ENCODE results near the gene KYNU. TPM values are rescaled to one million over a fixed set of nuclear protein-coding genes. Genes with fewer than 3 reads are reported as not detected.

The KYNU gene
- total and polyA plus RNA-seq, 2 of the 13 experiments (the other 11 are each of a cell fraction or from before 2014, with no cell fraction given): 21.9 to 68.6 TPM

DNA sequence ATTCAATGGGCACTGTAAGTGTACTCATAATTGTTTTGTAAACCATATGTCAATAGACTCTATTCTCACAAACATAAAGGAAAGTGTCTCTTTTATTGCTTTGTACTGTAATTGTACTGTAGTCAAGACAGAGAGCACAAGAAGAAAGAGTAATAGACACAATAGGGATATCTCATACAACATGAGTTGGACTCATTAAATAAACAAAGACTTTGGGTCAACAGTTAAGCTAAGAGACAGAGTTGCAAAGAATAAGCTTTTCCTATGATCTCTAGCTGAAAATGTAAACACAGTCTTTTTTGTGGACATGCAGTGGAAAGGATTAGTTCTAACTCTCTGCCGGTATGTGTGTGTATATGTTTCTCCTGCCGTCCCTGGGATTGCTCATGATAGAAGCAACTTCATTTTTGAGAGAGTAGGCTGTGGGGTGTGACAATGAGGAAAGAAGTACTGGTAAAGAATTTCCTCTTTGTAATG, 13.9 kb upstream of the KYNU start (continued):
- TF ChIP-seq, protein P1, sequence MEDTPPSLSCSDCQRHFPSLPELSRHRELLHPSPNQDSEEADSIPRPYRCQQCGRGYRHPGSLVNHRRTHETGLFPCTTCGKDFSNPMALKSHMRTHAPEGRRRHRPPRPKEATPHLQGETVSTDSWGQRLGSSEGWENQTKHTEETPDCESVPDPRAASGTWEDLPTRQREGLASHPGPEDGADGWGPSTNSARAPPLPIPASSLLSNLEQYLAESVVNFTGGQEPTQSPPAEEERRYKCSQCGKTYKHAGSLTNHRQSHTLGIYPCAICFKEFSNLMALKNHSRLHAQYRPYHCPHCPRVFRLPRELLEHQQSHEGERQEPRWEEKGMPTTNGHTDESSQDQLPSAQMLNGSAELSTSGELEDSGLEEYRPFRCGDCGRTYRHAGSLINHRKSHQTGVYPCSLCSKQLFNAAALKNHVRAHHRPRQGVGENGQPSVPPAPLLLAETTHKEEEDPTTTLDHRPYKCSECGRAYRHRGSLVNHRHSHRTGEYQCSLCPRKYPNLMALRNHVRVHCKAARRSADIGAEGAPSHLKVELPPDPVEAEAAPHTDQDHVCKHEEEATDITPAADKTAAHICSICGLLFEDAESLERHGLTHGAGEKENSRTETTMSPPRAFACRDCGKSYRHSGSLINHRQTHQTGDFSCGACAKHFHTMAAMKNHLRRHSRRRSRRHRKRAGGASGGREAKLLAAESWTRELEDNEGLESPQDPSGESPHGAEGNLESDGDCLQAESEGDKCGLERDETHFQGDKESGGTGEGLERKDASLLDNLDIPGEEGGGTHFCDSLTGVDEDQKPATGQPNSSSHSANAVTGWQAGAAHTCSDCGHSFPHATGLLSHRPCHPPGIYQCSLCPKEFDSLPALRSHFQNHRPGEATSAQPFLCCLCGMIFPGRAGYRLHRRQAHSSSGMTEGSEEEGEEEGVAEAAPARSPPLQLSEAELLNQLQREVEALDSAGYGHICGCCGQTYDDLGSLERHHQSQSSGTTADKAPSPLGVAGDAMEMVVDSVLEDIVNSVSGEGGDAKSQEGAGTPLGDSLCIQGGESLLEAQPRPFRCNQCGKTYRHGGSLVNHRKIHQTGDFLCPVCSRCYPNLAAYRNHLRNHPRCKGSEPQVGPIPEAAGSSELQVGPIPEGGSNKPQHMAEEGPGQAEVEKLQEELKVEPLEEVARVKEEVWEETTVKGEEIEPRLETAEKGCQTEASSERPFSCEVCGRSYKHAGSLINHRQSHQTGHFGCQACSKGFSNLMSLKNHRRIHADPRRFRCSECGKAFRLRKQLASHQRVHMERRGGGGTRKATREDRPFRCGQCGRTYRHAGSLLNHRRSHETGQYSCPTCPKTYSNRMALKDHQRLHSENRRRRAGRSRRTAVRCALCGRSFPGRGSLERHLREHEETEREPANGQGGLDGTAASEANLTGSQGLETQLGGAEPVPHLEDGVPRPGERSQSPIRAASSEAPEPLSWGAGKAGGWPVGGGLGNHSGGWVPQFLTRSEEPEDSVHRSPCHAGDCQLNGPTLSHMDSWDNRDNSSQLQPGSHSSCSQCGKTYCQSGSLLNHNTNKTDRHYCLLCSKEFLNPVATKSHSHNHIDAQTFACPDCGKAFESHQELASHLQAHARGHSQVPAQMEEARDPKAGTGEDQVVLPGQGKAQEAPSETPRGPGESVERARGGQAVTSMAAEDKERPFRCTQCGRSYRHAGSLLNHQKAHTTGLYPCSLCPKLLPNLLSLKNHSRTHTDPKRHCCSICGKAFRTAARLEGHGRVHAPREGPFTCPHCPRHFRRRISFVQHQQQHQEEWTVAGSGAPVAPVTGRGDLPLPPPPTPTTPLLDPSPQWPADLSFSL (CRISPR knock-in tag; IDR thresholded peaks at IDR 0.05): peak; percentile 71; the same call in 1 of the 2 replicates
- no peak for TF ChIP-seq EED (CRISPR knock-in tag; IDR thresholded peaks at IDR 0.05)
- TF ChIP-seq ZNF883 (CRISPR knock-in tag; IDR thresholded peaks at IDR 0.05; ENCODE audit: not compliant biosample characterization): no peak
- no peak for TF ChIP-seq HMGA1 (CRISPR knock-in tag; conservative IDR thresholded peaks at IDR 0.05)
- no peak for TF ChIP-seq ARNT2 (CRISPR knock-in tag; IDR thresholded peaks at IDR 0.05; ENCODE audit: low read depth)
- TF ChIP-seq ZNF614 (CRISPR knock-in tag; IDR thresholded peaks at IDR 0.05; ENCODE audit: borderline replicate concordance): peak; percentile 91
- TF ChIP-seq NFRKB (IDR thresholded peaks at IDR 0.05): no peak
- no peak for TF ChIP-seq ZNF709 (CRISPR knock-in tag; IDR thresholded peaks at IDR 0.05)
- no peak for TF ChIP-seq PAWR (CRISPR knock-in tag; IDR thresholded peaks at IDR 0.05; ENCODE audit: borderline replicate concordance)
- TF ChIP-seq ZNF367 (CRISPR knock-in tag; IDR thresholded peaks at IDR 0.05; ENCODE audit: borderline replicate concordance): no peak
- TF ChIP-seq GTF2F1 (IDR thresholded peaks at IDR 0.05; ENCODE audit: low read length): no peak
- TF ChIP-seq MYC (CRISPR knock-in tag; IDR thresholded peaks at IDR 0.05; ENCODE audit: borderline replicate concordance): no peak
- TF ChIP-seq, protein P2, sequence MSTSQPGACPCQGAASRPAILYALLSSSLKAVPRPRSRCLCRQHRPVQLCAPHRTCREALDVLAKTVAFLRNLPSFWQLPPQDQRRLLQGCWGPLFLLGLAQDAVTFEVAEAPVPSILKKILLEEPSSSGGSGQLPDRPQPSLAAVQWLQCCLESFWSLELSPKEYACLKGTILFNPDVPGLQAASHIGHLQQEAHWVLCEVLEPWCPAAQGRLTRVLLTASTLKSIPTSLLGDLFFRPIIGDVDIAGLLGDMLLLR (CRISPR knock-in tag; IDR thresholded peaks at IDR 0.05): no peak
- TF ChIP-seq, protein P3, sequence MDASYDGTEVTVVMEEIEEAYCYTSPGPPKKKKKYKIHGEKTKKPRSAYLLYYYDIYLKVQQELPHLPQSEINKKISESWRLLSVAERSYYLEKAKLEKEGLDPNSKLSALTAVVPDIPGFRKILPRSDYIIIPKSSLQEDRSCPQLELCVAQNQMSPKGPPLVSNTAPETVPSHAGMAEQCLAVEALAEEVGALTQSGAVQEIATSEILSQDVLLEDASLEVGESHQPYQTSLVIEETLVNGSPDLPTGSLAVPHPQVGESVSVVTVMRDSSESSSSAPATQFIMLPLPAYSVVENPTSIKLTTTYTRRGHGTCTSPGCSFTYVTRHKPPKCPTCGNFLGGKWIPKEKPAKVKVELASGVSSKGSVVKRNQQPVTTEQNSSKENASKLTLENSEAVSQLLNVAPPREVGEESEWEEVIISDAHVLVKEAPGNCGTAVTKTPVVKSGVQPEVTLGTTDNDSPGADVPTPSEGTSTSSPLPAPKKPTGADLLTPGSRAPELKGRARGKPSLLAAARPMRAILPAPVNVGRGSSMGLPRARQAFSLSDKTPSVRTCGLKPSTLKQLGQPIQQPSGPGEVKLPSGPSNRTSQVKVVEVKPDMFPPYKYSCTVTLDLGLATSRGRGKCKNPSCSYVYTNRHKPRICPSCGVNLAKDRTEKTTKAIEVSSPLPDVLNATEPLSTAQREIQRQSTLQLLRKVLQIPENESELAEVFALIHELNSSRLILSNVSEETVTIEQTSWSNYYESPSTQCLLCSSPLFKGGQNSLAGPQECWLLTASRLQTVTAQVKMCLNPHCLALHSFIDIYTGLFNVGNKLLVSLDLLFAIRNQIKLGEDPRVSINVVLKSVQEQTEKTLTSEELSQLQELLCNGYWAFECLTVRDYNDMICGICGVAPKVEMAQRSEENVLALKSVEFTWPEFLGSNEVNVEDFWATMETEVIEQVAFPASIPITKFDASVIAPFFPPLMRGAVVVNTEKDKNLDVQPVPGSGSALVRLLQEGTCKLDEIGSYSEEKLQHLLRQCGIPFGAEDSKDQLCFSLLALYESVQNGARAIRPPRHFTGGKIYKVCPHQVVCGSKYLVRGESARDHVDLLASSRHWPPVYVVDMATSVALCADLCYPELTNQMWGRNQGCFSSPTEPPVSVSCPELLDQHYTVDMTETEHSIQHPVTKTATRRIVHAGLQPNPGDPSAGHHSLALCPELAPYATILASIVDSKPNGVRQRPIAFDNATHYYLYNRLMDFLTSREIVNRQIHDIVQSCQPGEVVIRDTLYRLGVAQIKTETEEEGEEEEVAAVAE (CRISPR knock-in tag; IDR thresholded peaks at IDR 0.05; ENCODE audit: borderline replicate concordance): no peak
- TF ChIP-seq, protein P4, sequence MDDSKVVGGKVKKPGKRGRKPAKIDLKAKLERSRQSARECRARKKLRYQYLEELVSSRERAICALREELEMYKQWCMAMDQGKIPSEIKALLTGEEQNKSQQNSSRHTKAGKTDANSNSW (CRISPR knock-in tag; IDR thresholded peaks at IDR 0.05; ENCODE audit: borderline replicate concordance): no peak
- TF ChIP-seq, protein P5, sequence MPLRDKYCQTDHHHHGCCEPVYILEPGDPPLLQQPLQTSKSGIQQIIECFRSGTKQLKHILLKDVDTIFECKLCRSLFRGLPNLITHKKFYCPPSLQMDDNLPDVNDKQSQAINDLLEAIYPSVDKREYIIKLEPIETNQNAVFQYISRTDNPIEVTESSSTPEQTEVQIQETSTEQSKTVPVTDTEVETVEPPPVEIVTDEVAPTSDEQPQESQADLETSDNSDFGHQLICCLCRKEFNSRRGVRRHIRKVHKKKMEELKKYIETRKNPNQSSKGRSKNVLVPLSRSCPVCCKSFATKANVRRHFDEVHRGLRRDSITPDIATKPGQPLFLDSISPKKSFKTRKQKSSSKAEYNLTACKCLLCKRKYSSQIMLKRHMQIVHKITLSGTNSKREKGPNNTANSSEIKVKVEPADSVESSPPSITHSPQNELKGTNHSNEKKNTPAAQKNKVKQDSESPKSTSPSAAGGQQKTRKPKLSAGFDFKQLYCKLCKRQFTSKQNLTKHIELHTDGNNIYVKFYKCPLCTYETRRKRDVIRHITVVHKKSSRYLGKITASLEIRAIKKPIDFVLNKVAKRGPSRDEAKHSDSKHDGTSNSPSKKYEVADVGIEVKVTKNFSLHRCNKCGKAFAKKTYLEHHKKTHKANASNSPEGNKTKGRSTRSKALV (CRISPR knock-in tag; IDR thresholded peaks at IDR 0.05): peak; percentile 32; the same call in 1 of the 2 replicates

Measured in HepG2 (cell line).